ENCODE results near the gene TOMM5.

TOMM5 gene

DNA sequence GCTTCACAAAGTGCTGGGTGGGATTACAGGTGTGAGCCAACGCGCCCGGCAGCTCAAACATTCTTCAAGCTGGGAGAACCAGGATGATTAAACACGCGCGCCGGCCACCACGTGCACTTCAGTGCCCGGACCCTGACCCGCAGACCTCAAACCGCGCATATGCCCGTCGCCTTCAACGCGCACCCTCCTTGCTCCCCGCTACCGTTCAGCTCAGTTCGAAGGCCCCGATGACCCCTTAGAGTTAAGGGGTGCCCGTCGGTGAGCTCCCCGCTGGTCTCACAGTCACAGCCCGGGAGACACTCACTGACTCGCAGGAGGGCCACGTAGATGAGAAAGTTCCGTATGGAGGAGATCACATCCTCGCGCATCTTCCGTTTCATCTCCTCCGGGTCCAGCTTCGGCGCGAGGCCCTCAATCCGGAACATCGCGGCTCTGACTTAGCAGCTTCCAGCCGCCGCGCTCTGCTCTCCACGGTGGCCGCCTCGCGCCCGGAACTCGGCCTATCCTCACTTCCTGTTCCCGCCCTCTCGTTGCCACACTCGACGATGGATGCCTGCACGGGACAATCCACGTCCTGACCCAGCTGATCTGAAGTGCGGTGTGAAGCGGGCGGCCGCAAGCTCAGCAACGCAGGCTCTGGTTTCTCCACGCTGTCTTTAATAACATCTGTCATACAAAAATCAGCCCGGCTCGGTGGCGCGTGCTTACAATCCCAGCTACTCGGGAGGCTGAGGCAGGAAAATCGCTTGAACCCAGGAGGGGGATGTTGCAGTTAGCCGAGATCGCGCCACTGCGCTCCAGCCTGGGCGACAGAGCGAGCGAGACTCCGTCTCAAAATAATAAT is at the start of gene TOMM5:
Gene TOMM5 (minus strand): TSS at position 490 of the 844 bp plus-strand sequence. CDS start 65 bp downstream, at position 425.
- peak; percentile 91 for DNase-seq

DNA sequence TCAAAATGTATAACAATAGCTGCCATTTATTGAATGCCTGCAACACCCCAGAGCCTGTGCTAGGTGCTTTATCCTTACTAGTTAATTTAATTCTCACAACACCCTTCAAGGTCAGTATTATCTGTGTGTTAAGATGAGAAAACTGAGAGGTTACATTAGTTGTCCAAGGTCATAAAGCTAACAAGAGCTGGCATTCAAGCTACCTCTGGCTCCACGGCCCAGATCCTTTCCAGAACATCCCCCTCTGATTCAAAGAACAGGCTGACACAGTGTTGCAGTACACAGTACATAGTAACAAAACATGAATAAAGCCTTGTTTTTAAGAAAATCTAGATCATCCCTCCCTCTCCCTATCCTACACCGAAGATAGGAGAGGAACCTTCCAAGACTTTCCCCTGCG is 48.9 kb upstream of the TOMM5 start:
- DNase-seq = no peak

DNA sequence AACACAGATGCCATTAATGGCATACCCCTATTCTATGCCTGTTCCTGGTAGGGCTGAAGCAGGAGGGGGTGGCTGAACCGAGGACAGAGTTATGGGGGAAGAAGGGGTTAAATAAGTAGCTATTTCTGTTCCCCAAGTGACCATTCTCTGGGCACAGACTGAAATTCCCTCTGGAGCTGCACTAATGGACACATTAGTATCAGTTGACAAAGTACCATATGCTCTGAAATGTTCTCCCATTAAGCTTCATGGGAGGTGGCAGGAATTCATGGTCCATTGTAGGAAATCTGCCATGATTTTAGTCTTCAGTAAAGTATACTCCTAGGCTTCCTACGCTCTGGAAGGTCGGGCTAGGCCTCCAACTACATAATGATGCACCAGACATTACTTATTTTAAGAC is 47.8 kb upstream of the TOMM5 start:
- DNase-seq = no peak

DNA sequence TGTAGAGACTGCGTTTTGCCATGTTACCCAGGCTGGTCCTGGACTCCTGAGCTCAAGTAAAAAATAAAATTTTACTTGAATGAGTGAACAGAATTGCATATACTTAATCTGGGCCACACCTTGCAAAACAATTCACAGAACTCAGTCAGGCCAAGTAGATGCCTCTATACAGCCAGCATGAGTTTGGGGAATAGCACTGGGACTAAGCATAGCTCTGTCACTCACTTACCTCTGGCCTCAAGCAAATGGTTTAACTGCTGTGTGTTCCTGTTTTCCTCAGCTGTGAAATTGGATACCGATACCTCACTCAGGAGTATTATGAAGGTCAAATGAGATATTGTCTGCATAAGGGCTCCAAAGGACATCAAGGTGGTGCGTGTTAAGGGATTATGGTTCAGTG is 47.4 kb upstream of the TOMM5 start:
- DNase-seq = no peak

DNA sequence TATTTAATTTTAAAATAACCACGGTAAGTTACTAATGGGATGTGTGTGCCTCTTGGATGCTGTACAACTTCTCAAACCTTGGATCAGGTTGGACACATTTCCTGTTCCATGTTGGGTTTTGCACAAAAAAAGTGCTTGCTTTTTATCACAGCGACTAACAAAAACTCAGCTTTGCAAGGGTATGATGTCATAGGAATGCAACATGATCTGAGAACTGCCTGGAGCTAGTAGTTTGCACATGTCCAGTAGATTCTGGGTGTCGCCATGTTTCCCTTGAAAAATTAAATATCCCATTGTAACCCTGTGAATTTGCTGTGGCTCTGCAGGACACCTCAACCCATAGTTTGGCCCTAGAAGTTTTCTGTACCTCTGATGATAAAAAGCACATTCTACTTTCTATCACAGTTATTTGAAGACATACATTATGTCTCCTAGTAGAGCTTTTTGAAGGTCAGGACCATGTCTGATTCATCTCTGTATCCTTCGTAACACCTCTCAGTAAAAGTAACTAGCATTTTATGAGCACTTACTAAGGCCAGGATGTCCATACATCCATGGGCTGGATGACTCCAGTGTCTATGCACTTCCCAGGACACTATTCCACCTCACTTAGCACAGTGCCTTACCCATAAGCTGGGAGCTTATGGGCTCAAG is 46.8 kb upstream of the TOMM5 start:
- peak; percentile 17 for DNase-seq

DNA sequence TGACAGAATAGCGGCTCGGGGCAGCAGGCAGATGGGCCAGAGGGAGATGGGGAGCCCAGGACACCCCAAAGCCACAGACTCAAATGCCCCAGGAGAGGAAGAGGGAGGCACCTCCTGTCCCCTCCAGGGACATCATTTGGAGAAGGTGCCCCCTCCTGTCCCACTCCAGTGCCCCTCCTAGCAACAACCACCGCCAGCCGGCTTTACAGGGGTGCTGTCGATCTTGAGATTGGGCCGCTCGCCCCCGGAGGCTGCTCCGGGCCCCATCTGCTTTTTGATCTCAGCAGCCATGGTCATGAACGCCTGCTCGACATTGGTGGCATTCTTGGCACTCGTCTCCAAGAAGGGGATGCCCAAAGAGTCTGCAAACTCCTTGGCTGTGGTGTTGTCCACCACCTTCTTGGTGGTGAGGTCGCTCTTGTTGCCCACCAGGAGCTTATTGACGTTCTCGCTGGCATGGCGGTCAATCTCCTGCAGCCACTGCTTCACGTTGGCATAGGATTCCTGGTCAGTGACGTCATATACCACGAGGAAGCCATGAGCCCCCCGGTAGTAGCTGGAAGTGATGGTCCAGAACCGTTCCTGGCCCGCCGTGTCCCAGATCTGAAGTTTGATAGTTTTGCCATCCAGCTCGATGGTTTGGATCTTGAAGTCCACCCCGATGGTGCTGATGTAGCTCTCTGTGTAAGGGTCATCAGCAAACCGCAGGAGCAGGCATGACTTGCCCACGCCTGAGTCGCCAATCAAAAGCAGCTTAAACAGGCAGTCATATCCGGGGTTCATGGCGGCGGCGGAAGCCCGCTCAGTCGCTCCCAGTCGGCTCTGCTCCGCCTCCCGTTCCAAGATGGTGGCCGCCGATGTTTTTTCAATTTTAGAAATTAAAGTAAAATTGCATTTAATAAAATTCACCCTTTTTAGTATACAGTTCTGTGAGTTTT is 44.4 kb upstream of the TOMM5 start:
- no peak for DNase-seq

DNA sequence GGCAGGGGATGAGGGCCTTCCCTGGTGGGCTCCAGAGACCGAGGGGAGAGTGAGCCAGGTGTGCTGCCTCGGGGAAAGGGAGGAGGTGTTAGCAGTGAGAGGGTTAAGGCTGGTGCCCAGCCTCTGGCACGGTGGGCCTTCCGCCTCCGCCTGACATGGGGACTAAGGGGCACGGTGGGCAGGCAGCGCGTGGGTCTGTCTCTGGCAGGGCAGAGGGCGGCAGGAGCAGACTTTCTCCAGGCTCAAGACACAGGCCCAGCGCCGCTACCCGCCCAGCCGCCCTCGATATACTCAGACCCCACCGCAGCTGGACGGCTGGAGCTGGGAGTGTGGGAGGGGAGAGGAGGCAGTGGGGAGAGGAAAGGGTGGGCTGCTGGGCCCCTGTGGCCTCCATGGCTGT is 43.4 kb upstream of the TOMM5 start:
- no peak for DNase-seq

DNA sequence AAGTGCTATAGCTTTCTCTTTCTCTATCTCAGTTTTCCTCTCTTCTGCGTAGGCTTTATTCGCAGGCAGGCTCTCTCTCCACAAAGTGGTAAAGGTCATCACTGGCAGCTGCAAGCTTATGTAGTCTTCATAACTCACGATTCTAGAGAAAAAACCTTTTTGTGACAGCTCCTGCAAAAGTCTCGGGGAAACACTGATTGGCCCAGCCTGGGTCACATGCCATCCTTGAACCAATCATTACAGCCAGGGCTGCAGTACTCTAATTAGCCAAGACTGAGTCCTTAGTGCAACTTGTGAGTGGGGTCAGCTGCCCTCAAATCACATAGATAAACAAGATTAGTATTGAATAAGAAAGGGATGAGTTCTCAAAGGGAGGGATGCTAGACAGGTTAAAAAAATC is 40.1 kb upstream of the TOMM5 start:
- DNase-seq = no peak

DNA sequence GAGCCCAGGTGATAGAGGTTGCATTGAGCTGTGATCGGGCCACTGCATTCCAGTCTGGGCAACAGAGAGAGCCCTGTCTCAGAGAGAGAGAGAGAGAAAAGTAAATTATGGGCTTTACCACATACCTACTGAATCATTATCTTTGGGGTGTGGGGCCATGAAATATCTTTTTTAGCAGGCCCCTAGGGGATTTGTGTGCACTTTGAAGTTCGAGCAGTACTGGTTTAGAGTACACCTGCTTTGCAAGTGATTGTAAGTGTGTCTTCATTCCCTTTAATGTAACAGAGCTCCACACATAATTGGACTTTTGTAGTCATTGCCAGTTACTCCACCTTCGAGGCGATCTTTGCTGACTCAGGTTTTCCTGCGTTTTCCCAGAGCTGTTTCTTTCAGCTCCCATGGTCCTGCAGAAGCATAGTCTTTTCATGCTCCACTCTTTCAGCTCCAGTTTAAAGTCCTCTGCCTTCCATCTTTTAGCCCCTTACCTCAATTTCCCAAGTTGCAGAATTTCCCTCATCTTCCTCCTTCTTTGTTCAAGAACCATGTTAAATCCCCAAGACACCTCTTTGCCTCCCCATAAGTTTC is 34.4 kb upstream of the TOMM5 start:
- DNase-seq = no peak

DNA sequence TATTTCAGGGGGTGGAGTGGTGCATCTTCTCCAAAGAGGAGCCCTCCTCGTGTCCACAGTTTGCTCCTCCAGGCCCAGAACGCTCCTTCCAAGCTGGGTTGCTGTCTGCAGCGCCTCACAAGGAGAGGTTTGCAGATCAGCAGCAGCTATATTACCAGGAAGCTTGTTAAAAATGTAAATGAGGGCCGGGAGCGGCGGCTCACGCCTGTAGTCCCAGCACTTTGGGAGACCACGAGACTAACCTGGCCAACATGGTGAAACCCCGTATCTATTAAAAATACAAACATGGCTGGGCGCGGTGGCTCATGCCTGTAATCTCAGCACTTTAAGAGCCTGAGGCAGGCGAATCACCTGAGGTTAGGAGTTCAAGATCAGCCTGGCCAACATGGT is 33.4 kb upstream of the TOMM5 start:
- DNase-seq = no peak

DNA sequence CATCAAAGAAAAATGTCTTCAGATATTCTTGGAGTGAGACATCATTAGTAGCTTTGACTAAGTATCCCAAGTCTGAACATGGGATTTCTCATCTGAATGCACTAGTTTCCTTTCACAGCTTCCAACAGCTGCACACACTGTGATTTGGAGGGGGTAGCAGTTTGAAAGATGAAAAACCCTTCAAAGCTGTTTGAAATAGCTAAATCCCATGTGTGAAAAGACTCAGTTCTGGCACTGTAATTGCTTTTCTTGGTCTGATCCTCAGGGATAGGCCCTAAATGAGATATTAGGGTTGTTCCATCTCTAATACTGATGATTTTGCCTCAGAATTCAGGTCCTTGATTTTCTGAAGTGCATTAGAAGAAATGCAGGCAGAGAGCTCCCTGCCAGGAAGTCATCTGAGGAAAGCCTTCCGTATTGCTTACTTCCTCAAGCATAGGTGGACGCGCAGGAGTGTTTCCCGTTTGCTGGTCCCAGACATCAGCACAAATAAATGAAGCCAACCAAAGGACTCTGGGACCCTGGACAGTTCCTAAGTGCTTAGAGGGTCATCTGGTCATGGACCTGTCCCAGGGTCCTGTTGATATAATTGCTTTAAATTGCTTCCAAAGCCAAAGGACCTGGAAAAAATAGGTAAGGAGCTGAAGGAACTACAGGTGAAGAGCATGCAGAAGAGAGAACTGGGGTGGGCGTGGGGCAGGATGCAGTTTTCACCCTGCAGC is 32.8 kb upstream of the TOMM5 start:
- DNase-seq = no peak

DNA sequence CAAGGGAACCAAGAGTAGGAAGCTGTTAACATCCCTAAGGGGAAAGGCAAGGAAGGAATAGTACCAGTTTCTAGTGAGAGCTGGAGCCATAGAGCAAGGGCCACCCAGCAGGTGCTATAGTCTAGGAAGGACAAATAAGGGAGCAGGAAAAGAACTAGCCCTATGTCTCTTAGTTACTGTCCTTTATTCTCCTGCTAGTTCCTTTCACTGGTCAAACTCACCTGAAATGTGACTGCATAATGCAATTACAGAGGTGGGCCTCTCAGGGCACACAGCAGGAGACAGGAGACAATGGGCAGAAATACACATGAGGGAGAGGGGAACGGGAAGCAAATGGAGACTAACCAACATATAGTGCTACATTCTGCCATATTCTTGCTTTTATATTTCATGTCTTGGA is 31.7 kb upstream of the TOMM5 start:
- DNase-seq = no peak

DNA sequence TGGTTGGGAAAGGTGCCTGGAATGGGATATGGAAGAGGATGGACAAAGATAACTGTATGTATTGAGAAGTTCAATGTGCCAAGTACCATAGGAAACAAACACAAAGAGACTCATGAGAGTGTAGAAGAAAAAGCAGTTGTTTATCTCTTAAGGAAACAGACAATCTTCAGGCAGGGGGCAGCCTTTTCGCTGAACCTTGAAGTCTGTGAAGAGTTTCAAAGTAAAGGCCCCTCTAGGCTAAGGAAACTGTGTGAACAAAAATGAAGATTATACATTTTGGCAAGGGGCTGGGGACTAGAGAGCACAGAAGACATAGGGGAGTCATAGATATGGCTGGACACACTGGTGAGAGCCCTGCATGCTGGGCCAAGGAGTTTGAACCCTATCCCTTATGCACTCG is 30.9 kb upstream of the TOMM5 start:
- DNase-seq = no peak

DNA sequence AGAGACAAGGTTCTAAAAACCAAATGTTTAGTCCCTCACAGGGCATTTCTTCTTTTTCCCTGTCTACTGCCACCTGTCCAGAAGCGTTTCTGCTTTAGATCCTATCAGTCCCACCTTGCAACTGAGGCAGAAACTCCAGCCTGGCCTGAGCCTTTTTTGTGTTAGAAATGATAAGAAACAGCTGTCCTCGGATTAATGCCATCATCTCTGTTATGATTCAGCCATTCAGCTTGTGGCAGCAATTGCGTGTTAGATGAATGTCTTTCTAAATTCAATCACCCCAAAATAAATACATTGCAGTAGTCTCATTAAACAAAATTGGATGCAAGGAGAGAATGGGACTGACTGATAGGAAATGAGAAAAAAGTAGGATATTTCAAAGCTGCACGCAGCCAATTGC is 30.1 kb upstream of the TOMM5 start:
- peak; percentile 18 for DNase-seq

DNA sequence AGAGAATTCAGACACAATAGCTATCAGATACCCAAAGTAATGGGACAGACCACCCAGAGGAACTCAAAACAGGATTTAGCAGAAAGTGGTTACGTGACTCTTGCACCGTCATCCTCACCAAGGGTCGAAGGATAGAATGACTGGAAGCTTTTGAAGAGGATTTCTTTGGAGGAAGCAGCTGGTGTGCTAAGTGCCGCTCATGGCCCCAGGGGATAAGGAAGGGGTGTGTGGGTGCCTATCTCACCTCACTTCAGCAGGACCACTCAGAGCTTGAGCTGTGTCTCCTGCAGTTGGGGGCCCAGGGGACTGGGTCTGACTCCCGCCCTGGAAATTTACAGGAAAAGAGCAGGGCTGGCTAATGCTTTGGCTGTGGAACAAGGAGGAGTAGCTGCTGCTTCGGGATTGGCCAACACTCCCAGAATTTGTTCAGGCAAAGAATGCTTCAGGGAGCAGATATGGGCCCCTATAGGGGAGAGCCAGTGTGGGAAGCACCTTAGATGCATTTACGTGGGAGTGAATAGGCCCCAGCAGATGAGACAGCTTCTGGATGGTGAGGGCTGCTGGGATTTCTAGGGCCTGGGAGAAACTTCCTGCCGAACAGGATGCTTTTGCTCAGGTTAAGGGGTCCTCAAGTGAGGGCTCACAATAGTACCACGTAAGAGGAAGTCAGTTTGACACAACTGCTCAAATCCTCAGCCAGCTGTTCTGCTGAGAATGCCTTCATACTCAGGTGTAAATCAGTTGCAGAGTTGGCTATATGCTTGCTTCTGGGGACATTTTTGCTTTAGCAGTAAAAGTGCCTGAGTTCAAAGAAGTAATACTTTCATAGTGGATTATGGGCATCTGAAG is 29.1 kb upstream of the TOMM5 start:
- no peak for DNase-seq

DNA sequence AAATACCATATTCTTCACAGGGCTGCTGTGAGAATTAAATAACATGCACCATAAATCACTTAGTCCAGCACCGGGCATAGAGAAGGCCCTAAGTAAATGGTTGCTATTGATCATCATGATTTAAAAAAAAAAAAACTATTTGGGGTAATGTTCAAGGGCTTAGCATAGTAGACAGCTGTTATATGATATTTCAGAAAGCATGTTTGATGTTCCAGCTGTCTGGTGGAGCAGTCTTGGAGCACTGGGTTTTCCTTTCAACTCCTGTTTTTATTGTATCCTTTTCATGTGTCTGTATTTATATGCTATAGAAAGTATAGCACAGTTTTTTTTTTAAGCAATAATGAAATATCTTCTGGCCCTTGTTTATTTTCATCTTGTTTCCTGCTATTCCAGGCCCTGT is 28.0 kb upstream of the TOMM5 start:
- no peak for DNase-seq

DNA sequence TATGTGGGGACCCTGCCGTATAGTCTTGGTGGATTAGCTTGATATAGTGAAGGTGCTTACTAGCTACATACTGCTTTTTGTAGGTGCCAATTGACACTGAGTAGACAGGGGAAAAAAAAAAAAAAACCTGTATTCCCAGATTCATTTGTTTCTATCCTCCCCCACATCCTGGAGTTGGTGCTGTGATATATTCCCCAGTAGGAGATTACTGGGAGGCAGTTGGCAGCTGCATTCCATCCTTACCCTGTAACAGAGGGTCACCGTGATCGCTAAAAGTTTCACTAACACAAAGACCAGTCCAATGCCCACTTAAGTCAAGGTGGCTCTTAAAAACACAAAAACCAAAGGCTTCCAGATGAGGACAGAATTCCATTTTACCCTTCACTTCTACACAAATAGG is 27.4 kb upstream of the TOMM5 start:
- DNase-seq = no peak

DNA sequence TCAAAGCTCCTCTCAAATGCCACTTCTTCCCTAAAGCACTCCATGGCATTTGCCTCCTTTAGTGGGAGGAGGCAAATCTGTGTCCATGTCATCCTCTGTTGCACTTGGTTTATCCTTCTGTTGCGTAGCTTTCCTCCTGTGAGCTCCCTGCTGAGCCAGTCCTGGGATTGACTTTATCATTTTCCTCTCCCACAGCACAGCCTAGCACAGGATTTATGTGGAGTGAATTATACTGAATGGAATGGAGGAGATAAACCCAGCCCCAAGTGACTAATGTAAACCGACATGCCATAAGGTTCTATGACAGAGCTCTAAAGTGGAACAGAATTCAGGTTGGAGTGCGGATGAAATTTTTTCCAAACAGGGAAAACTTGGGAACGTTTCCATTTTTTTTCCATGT is 26.4 kb upstream of the TOMM5 start:
- DNase-seq = peak; percentile 66

DNA sequence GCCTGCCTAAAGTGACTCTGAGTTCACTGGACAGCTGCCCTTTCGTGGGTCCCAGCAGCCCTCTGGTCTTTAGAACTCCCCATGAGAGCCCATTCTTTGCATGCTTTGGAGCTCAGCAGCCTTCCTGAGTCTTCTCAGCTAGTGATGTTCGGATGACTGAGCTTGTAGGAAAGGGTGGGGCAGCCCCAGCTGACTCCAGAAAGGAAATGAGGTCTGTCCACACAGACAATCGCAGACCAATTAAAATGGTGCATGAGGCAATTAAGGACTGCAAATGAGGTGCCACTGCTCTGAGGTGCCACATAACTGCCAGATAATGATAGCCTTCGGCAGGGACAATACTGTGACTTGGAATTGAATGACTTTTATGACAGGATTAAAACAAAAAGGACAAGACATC is 25.4 kb upstream of the TOMM5 start:
- DNase-seq = peak; percentile 50

DNA sequence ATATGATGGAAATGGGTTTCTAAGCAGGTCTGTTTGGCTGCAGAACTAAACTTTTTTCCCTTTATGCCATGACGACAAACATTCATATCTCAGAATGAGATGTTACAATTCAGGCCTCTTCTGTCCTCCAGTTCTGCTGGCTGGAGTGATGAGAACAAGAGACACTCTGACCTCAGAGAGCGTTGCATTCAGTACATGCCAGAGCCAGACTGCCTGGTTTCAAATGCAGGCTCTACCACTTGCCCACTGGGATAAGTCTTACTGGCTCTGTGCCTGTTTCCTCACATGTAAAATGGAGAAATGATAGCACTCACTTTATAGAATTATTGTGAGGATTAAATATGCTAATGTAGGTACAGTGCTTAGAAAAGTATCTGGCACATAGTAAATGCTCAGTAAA is 24.8 kb upstream of the TOMM5 start:
- no peak for DNase-seq

DNA sequence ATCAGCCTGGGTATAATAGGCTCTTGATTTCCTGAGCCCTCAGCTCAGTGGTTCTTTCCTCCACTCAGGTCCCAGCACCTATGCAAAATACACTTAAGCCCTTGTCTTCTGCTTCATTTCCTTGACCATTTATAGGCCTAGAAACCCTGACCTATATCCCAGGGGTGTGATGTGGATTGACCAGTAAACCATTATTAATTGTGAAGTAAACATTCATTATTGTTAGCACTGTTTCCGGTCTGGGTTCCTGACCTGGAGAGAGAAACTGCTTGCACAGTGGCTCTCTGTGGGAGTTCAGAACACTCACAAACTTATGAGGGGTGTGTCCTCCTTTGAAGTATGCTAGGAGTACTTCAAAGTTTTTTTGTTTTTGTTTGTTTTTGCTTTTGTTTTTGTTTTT is 19.6 kb upstream of the TOMM5 start:
- no peak for DNase-seq
